HepG2 (cell line): Measurements from ENCODE around the gene JMJD4. TPM values are rescaled to one million over a fixed set of nuclear protein-coding genes. Genes with fewer than 3 reads are reported as not detected.

Source experiments
- ATAC-seq: fragments of 200-7000 bp; cut with Tn5 transposase; 3 replicates; pipeline ENCODE4 v1.9.1; 2020; ENCODE audit warnings: mild to moderate bottlenecking, moderate library complexity
- BruUV-seq: library from RNA; stranded (reverse); fragments of 400-500 nt; replicated peaks from 2 replicates; lab custom pipeline; 2021; lab: Mats Ljungman, UMichigan
- CTCF ChIA-PET: fragments of 300-600 bp; formaldehyde crosslinking; extraction: SDS; loops from one replicate; lab custom pipeline; 2021; ENCODE audit warnings: low total read pairs, inconsistent platforms, low intra/inter-chr PET ratio; lab: Yijun Ruan, JAX
- POLR2A ChIA-PET: fragments of 350-600 bp; sonication (Branson Sonifier 250); formaldehyde crosslinking; loops from one replicate; lab custom pipeline; 2020; ENCODE audit warnings: antibody characterized with exemption, inconsistent platforms; lab: Yijun Ruan, JAX
- DNase-seq: peaks from one replicate; pipeline ENCODE4 v3.0.0-alpha.2; 2015; ENCODE audit warnings: low spot score
- FAIRE-seq: peaks from 3 replicates; lab custom pipeline; 2011; peaks lifted over from hg19 to GRCh38; lab: Jason Lieb, UNC
- H2AFZ ChIP-seq: one replicate; pipeline ENCODE4 v1.6.1; 2011; ENCODE audit warnings: low read length, inconsistent platforms
- H3K27ac ChIP-seq: fragments of 300-600 bp; 3 replicates; pipeline ENCODE4 v1.8.0; 2011; ENCODE audit warnings: mixed run types, mild to moderate bottlenecking, mixed read lengths, low read length, inconsistent platforms; ENCODE audit not compliant: insufficient read depth; ENCODE audit errors: extremely low read length
- H3K27me3 ChIP-seq, 2 experiments: fragments of 200-600 bp in 1 of 2; 2 replicates in 1 of 2; 3 replicates in 1 of 2; pipeline versions ENCODE4 v1.6.0 to v1.8.0; 2011; ENCODE audit warnings: low read length in 2 of 2, mild to moderate bottlenecking in 2 of 2, moderate library complexity in 2 of 2, inconsistent platforms in 1 of 2; ENCODE audit not compliant: insufficient read depth in 2 of 2, control insufficient read depth in 1 of 2
- H3K36me3 ChIP-seq, 2 experiments: fragments of 200-600 bp in 1 of 2; replicated peaks in 1 of 2; 2 replicates in 1 of 2; 3 replicates in 1 of 2; pipeline versions ENCODE4 v1.5.1 to v1.8.0; 2011; ENCODE audit warnings: low read length in 2 of 2, inconsistent platforms in 1 of 2; ENCODE audit not compliant: insufficient read depth in 2 of 2, control insufficient read depth in 1 of 2
- H3K4me1 ChIP-seq: 2 replicates; pipeline ENCODE4 v1.5.1; 2012; ENCODE audit warnings: low read length, inconsistent platforms; ENCODE audit not compliant: insufficient read depth
- H3K4me2 ChIP-seq: 2 replicates; pipeline ENCODE4 v1.6.0; 2011; ENCODE audit warnings: low read depth, low read length, inconsistent platforms
- H3K4me3 ChIP-seq, 3 experiments: fragments of 200-600 bp in 1 of 3; sonication (generic), shearing (Covaris generic) in 1 of 3; replicated peaks in 1 of 3; 2 replicates each; pipeline ENCODE4 v1.5.1; 2011 to 2016; ENCODE audit warnings: low read length in 3 of 3, inconsistent platforms in 2 of 3, low read depth in 2 of 3, mild to moderate bottlenecking in 2 of 3, control low read depth in 1 of 3, mixed read lengths in 1 of 3; ENCODE audit not compliant: insufficient read depth in 1 of 3
- H3K79me2 ChIP-seq: one replicate; pipeline ENCODE4 v1.6.1; 2011; ENCODE audit warnings: low read length, inconsistent platforms; ENCODE audit not compliant: insufficient read depth
- H3K9ac ChIP-seq: 2 replicates; pipeline ENCODE4 v1.6.0; 2011; ENCODE audit warnings: mild to moderate bottlenecking, low read depth, low read length, inconsistent platforms; ENCODE audit not compliant: insufficient read depth
- H3K9me3 ChIP-seq: 2 replicates; pipeline ENCODE4 v1.5.1; 2012; ENCODE audit warnings: mild to moderate bottlenecking, low read length
- H4K20me1 ChIP-seq: 2 replicates; pipeline ENCODE4 v1.6.0; 2011; ENCODE audit warnings: inconsistent platforms, mild to moderate bottlenecking, low read length, moderate library complexity; ENCODE audit not compliant: insufficient read depth
- HNF4G ChIP-seq, 2 experiments: sonication (generic) in 1 of 2; formaldehyde crosslinking in 1 of 2; IDR thresholded peaks; 2 replicates each; pipeline versions ENCODE4 v1.4.0 to v1.6.1; 2011 to 2020; ENCODE audit warnings: borderline replicate concordance in 2 of 2, low read depth in 2 of 2, mild to moderate bottlenecking in 2 of 2, low read length in 1 of 2, missing genetic modification reagents in 1 of 2, moderate library complexity in 1 of 2
- HNRNPH1 ChIP-seq: fragments of 200-400 bp; formaldehyde crosslinking; optimal IDR thresholded peaks from 2 replicates; pipeline ENCODE3; 2017; ENCODE audit warnings: mild to moderate bottlenecking, low read depth, low read length
- JUND ChIP-seq: sonication (generic); formaldehyde crosslinking; IDR thresholded peaks from 2 replicates; pipeline ENCODE4 v1.8.0; 2022; ENCODE audit warnings: mild to moderate bottlenecking, missing genetic modification reagents
- LRRFIP1 ChIP-seq: sonication (generic); formaldehyde crosslinking; conservative IDR thresholded peaks from 2 replicates; pipeline ENCODE4 v1.4.0; 2020; ENCODE audit warnings: missing genetic modification reagents
- MIXL1 ChIP-seq: IDR thresholded peaks from 2 replicates; pipeline ENCODE4 v1.6.1; 2016
- NCOA5 ChIP-seq: sonication (generic); formaldehyde crosslinking; IDR thresholded peaks from 2 replicates; pipeline ENCODE4 v1.4.0; 2020; ENCODE audit warnings: missing genetic modification reagents
- RBFOX2 ChIP-seq: fragments of 200-400 bp; formaldehyde crosslinking; IDR thresholded peaks from 2 replicates; pipeline ENCODE4 v1.6.1; 2017; ENCODE audit warnings: low read depth, mild to moderate bottlenecking, low read length
- RFXANK ChIP-seq: IDR thresholded peaks from 2 replicates; pipeline ENCODE4 v1.6.1; 2016
- RORA ChIP-seq: sonication (generic); formaldehyde crosslinking; IDR thresholded peaks from 2 replicates; pipeline ENCODE4 v1.5.0; 2020; ENCODE audit warnings: mild to moderate bottlenecking, missing genetic modification reagents, moderate library complexity
- SCMH1 ChIP-seq: sonication (generic); formaldehyde crosslinking; IDR thresholded peaks from 2 replicates; pipeline ENCODE4 v1.9.0; 2021; ENCODE audit warnings: missing genetic modification reagents, mild to moderate bottlenecking, borderline replicate concordance
- SRSF1 ChIP-seq: fragments of 200-400 bp; formaldehyde crosslinking; optimal IDR thresholded peaks from 2 replicates; pipeline ENCODE3; 2017; ENCODE audit warnings: mild to moderate bottlenecking, low read depth, low read length, moderate library complexity
- ZBTB33 ChIP-seq: sonication (generic); formaldehyde crosslinking; IDR thresholded peaks from 2 replicates; pipeline ENCODE4 v1.4.0; 2020; ENCODE audit warnings: missing genetic modification reagents
- ZNF552 ChIP-seq: sonication (generic); formaldehyde crosslinking; IDR thresholded peaks from 2 replicates; pipeline ENCODE4 v1.9.0; 2022; ENCODE audit warnings: missing genetic modification reagents, mild to moderate bottlenecking, borderline replicate concordance
- ZNF703 ChIP-seq: sonication (generic); formaldehyde crosslinking; IDR thresholded peaks from 2 replicates; pipeline ENCODE4 v1.5.1; 2020; ENCODE audit warnings: missing genetic modification reagents, mild to moderate bottlenecking, moderate library complexity, borderline replicate concordance
- ZNF772 ChIP-seq: sonication (generic); formaldehyde crosslinking; IDR thresholded peaks from 2 replicates; pipeline ENCODE4 v1.5.0; 2020; ENCODE audit warnings: mild to moderate bottlenecking, missing genetic modification reagents
- ZSCAN30 ChIP-seq: sonication (generic); formaldehyde crosslinking; IDR thresholded peaks from 2 replicates; pipeline ENCODE4 v1.5.0; 2020; ENCODE audit warnings: mild to moderate bottlenecking, missing genetic modification reagents
- WGBS: methylation state at CpG from one replicate; pipeline ENCODE4 v1.1.6; 2017; ENCODE audit warnings: low lambda C conversion rate; 5-methylcytosine and 5-hydroxymethylcytosine counted together
- in situ Hi-C: cut with HindIII; loops from 2 replicates; pipeline ENCODE4 v1.10.0; 2017; ENCODE audit warnings: low pct_unique_long_range_greater_than_20kb; ENCODE audit not compliant: extremely low pct_ligation_motif_present
- intact Hi-C: fragments of 100-400 bp; cut with micrococcal nuclease; formaldehyde crosslinking; loops from one replicate; pipeline ENCODE4 v1.10.0; 2022; ENCODE audit not compliant: unreplicated experiment
- polyA plus RNA-seq, 8 experiments: library from polyadenylated mRNA; depleted of rRNA in 3 of 8; stranded (reverse) in 7 of 8; unstranded in 1 of 8; fragments of >200 nt; fragmentation: Illumina TruSeq in 4 of 8; extraction: Trizol in 4 of 8; gene quantifications; 2 replicates each; pipeline versions ENCODE4 v1.2.1 to v1.2.3, GENCODE V29; 2011 to 2016; ENCODE audit warnings: low read depth in 4 of 8, missing spikeins in 1 of 8, mixed read lengths in 1 of 8; ENCODE audit not compliant: insufficient read depth in 1 of 8
- total RNA-seq, 5 experiments: library from RNA; depleted of rRNA; stranded (reverse); fragments of >200 nt; fragmentation: Illumina TruSeq; extraction: Trizol; gene quantifications; 2 replicates each; pipeline ENCODE4 v1.2.3, GENCODE V29; 2016; ENCODE audit warnings: low read depth in 1 of 5

Gene JMJD4
- total and polyA plus RNA-seq, 2 of the 13 experiments (the other 11 are each of a cell fraction or from before 2014, with no cell fraction given), result 10.2 to 29.0 TPM

DNA sequence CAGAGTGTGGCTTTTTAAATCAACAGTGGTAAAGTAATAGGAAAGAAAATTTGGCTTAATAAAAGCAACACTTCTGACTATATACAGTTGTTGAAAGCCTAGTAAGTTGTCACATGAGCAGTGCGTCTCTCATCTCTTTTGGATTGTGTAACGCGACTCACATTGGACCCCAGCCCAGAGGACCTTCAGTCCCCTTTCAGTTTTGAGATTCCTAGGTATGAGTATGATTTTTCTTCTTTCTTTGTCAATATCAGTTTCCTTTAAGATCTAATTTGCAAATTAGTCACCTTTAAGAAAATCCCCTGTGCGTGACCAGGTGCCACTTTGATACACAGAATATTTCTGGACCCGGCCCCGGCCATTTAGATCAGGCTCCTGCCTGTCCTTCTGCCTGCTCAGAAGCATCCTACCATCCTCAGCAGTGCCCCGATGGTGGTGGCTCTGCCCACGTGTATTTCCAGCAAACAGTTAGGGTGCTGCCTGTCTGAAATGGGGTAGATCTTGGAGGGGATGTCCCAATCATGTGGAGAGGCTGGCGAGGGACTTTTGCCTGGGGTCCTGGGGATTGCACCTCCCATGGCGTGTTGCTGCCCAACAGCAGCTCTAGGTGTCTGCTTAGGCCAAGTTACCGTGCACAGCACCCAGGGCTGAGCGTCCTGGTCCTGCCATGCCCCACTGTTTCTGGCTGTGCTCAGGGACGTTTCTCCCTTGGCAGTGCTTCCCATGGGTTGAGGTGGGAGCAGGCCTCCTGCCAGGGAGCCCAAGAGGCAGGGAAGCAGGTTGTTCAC lies 21.3 kb upstream of the JMJD4 start:
- H3K79me2 ChIP-seq, result no peaks in the 10 kb centered on the region

More for the DNA sequence above, 21.3 kb upstream of the JMJD4 start:
- Histone ChIP-seq H3K36me3 (peaks cover 19 to 63% of the 10 kb centered on the region in 2 experiments; a peak in 4 of 5 replicates), H3K27ac (no peak overlapping the region), H2AFZ (no peak overlapping the region), H4K20me1 (no peaks in the 10 kb centered on the region), H3K4me1 (no peaks in the 10 kb centered on the region), H3K4me2 (no peak overlapping the region), H3K4me3 (no peak overlapping the region), H3K9me3 (no peaks in the 10 kb centered on the region), H3K27me3 (no peaks in the 10 kb centered on the region), H3K9ac (no peak overlapping the region)
- TF ChIP-seq LRRFIP1, result no peak
- no peak for TF ChIP-seq ZNF552 (CRISPR knock-in tag)
- no peak for TF ChIP-seq NCOA5 (CRISPR knock-in tag)
- TF ChIP-seq ZBTB33 (CRISPR knock-in tag), result no peak
- no peak for TF ChIP-seq SCMH1 (CRISPR knock-in tag)
- TF ChIP-seq ZSCAN30, result no peak
- no peak for TF ChIP-seq MIXL1 (CRISPR knock-in tag)
- TF ChIP-seq RFXANK (CRISPR knock-in tag), result no peak
- no peak for TF ChIP-seq JUND (CRISPR knock-in tag)
- no peak for TF ChIP-seq RORA (CRISPR knock-in tag)
- no peak for TF ChIP-seq ZNF772
- TF ChIP-seq SRSF1, result no peak
- TF ChIP-seq ZNF703 (CRISPR knock-in tag), result no peak
- no peak for TF ChIP-seq HNRNPH1
- TF ChIP-seq RBFOX2, result no peak
- TF ChIP-seq HNF4G (IDR thresholded peaks at IDR 0.05; ENCODE audit: borderline replicate concordance, low read depth, low read length), result no peak
- TF ChIP-seq HNF4G (CRISPR knock-in tag; IDR thresholded peaks at IDR 0.05; ENCODE audit: borderline replicate concordance, low read depth), result no peak
- intact Hi-C loops (no loop called here), in situ Hi-C loops (no loop called here)
- DNase-seq (no peak), ATAC-seq (no peak), FAIRE-seq (no peak)
- ChIA-PET CTCF (no interaction called here), POLR2A (no interaction called here)
- BruUV-seq, result no TSS peak
- 95% methylated on average over 8 of the region's 13 CpGs for WGBS
